Progenitor cell of endocrine pancreas (in vitro differentiated cells): Measurements from ENCODE around the gene GSE1. TPM values are rescaled to one million over a fixed set of nuclear protein-coding genes. Genes with fewer than 3 reads are reported as not detected.
A peak's percentile ranks its signal among the peaks of the same experiment; 100 is the strongest.

Source experiments
- DNase-seq: peaks from one replicate; pipeline ENCODE4 v3.0.0; 2021; ENCODE audit warnings: low spot score; ENCODE audit not compliant: unreplicated experiment
- H3K27ac Mint-ChIP-seq: 2 replicates; pipeline ENCODE4 v1.8.0; 2021; ENCODE audit warnings: mild to moderate bottlenecking, moderate library complexity, mixed read lengths
- H3K27me3 Mint-ChIP-seq: 2 replicates; pipeline ENCODE4 v1.8.0; 2021; ENCODE audit warnings: mixed read lengths
- H3K36me3 Mint-ChIP-seq: 2 replicates; pipeline ENCODE4 v1.8.0; 2022; ENCODE audit warnings: mixed read lengths; ENCODE audit not compliant: insufficient read depth
- H3K4me1 Mint-ChIP-seq: 2 replicates; pipeline ENCODE4 v1.8.0; 2021; ENCODE audit warnings: low read depth, mixed read lengths
- H3K4me3 Mint-ChIP-seq: 2 replicates; pipeline ENCODE4 v1.8.0; 2021; ENCODE audit warnings: low read depth, mild to moderate bottlenecking, moderate library complexity, mixed read lengths
- H3K9me3 Mint-ChIP-seq: 2 replicates; pipeline ENCODE4 v1.8.0; 2021; ENCODE audit warnings: low read depth, mixed read lengths
- CTCF ChIP-seq: fragments of 200-600 bp; sonication (generic); IDR thresholded peaks from one replicate; pipeline ENCODE4 v1.5.0; 2021; ENCODE audit warnings: antibody characterized with exemption, mild to moderate bottlenecking; ENCODE audit not compliant: unreplicated experiment
- total RNA-seq: library from RNA; stranded (reverse); gene quantifications from 2 replicates; pipeline ENCODE4 v1.2.1, GENCODE V29; 2021

GSE1 gene
- total RNA-seq, 1 donor from 2014 or later: 136 TPM

GRCh38 chr16:85600078-85600477, 13.0 kb upstream of the GSE1 start:
- peaks cover 6% of the 10 kb centered on the region for H3K36me3 Mint-ChIP-seq
- no peak overlapping the region for H3K27ac Mint-ChIP-seq
- DNase-seq: no peak
- H3K4me1 Mint-ChIP-seq: peaks cover 23% of the 10 kb centered on the region
- no peak overlapping the region for H3K4me3 Mint-ChIP-seq
- no peaks in the 10 kb centered on the region for H3K27me3 Mint-ChIP-seq
- H3K9me3 Mint-ChIP-seq: no peaks in the 10 kb centered on the region
- no peak for TF ChIP-seq CTCF

- no peak for TF ChIP-seq CTCF
- Mint-ChIP-seq H3K4me3 (no peak overlapping the region), H3K27ac (no peak overlapping the region), H3K4me1 (peaks cover 28% of the 10 kb centered on the region), H3K27me3 (no peaks in the 10 kb centered on the region), H3K9me3 (no peaks in the 10 kb centered on the region), H3K36me3 (peaks cover 6% of the 10 kb centered on the region)
- no peak for DNase-seq
Observed at GRCh38 chr16:85600530-85601271, 12.4 kb upstream of the GSE1 start.

- no peak for TF ChIP-seq CTCF
- no peaks in the 10 kb centered on the region for H3K9me3 Mint-ChIP-seq
- DNase-seq: no peak
- peaks cover 3% of the 10 kb centered on the region for H3K36me3 Mint-ChIP-seq
- H3K4me1 Mint-ChIP-seq: peaks cover 30% of the 10 kb centered on the region
- H3K27ac Mint-ChIP-seq: no peak overlapping the region
- no peak overlapping the region for H3K4me3 Mint-ChIP-seq
- no peaks in the 10 kb centered on the region for H3K27me3 Mint-ChIP-seq
Observed at GRCh38 chr16:85601272-85601639, 11.9 kb upstream of the GSE1 start.

GRCh38 chr16:85601730-85602401, 11.3 kb upstream of the GSE1 start:
- Mint-ChIP-seq H3K4me3 (peak overlapping the region; percentile 20), H3K27me3 (no peaks in the 10 kb centered on the region), H3K9me3 (no peaks in the 10 kb centered on the region), H3K27ac (peak overlapping the region; percentile 91), H3K36me3 (peaks cover 2% of the 10 kb centered on the region), H3K4me1 (peaks cover 30% of the 10 kb centered on the region)
- no peak for TF ChIP-seq CTCF
- no peak for DNase-seq

- Mint-ChIP-seq H3K27ac (peak overlapping the region; percentile 87), H3K9me3 (no peaks in the 10 kb centered on the region), H3K4me1 (peaks cover 34% of the 10 kb centered on the region), H3K4me3 (peak overlapping the region; percentile 29), H3K36me3 (peaks cover 2% of the 10 kb centered on the region), H3K27me3 (no peaks in the 10 kb centered on the region)
- no peak for DNase-seq
- TF ChIP-seq CTCF: no peak
Observed at GRCh38 chr16:85602402-85603202, 10.5 kb upstream of the GSE1 start.
